NOMO-1 (cell line): ENCODE measurements around the gene IL33.

Experiments used
- DNase-seq, 2 experiments: peaks; one replicate each; lab custom pipeline; 2025; ENCODE audit not compliant: unreplicated experiment in 2 of 2; lab: John Stamatoyannopoulos, UW

Gene IL33

DNA sequence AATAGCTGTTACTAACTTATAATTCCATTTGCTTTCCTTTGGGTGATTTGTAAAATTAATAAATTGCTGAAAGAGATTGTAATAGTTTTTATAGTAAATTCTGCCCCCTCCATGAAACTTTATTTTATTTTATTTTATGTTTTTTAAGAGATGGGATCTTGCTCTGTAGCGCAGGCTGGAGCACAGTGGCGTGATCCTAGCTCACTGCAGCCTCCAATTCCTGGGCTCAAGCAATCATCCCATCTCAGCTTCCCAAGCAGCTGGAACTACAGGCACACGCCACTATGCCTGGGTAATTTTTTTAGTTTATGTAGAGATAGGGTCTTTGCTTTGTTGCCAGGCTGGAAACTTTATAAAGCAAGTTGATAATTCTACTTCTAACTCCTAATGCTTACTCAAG, 395 bp downstream of the IL33 start:
- DNase-seq, result no peak

DNA sequence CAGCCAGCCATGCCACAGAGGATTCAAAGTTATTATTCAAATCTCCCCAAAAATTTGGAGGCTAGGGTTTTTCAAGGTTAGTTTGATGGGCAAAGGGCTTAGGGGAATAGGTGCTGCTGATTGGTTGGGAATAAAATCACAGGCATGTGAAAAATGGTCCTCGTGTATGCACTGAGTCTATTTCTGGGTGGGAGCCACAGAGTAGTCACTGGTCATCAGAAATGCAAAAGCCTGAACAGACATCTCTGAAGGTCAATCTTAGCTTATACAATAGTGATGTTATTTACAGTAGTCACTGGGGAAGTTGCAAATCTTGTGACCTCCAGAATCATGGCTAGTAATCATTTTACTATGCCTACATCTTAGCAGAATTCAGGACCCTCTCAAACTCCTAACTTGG, 1.3 kb downstream of the IL33 start:
- DNase-seq, result no peak

DNA sequence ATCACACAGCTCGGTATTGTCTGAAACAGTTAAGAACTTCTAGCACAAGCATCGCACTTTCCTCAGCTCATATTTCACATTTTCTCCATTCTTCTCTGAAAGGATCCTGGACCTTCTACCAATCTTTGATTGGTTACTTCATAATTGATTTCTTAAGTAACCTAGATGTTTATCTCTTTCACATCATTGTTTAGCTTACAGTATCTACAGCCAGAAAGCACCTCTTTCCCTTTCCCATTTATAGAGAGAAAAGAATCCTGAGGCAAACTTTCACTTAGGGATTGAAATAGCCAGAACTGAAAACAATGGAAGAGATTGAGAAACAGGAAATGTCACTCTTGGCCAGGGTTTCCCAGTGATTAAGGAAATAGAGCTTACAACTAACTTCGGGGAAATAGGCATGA, 2.5 kb downstream of the IL33 start:
- DNase-seq, result no peak

DNA sequence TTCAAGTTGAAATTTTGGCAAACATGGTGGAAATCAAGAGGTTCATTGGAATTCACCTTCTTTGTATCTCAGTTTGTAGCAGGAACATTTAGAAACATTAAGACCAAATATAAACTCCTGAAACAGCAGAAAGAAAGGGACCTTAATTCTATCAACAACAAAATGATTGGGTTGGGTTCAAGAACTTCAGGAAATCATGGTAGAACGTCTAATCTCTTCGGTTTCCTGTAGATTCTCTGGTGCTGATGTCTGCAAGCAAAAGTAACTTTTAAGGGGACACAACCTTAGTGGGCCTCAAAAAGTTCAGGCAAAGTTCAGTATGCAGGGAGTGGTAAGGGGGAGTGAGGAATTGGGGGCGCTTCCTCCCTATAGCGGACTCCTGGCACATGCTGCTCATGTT, 3.4 kb downstream of the IL33 start:
- DNase-seq, result no peak

DNA sequence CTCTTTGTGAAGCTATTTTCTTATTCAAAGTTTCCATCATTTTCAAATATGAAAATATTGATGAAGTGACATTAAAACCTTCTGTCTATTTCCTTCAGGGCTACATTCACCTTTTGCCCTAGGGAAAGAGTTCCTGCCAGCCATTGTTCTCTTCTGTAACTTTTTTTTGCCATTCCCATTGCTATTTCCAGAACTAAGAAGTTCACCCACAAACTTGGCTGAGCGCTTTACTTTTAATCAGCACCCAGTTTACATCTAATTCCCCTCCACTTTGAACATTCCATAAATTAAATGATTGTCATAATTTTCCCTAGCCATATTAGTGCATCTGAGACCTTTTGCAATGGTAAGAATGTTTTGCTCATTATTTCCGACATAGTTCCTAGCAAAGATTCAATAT, 4.4 kb downstream of the IL33 start:
- no peak for DNase-seq

DNA sequence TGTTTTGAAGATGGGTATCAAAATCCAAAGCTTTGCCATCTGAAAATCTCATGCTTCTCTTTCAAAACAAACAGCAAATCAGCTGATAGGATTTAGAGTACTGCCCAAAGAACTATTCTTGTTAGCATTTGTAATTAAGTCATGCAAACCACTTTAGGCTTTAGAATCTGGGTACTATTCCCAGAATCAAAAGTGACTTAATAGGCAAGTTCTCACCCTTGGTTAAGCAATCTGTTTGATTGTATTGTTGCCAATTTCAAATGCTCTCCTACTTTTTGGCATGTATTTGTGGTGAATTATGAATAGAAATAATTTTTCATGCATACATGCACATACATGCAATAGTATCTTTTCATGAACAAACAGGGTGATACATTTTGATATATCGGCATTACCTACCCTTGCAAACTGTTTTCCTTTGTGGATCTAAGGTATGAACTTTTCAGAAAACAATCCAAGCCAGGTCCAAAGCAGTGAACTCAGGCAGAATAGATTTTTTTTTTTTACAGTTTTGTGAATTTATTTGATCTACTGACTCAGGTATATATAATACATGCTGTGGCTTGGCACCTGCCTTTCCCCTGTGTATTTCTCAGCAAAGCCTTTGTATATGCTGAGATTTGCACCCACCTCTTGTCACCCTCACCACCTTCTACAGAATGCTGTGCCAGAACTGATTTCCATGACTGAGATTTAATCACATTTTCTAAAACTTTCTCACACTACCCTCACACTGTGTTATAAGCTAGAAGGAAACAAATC, 9.0 kb downstream of the IL33 start:
- DNase-seq, result no peak

DNA sequence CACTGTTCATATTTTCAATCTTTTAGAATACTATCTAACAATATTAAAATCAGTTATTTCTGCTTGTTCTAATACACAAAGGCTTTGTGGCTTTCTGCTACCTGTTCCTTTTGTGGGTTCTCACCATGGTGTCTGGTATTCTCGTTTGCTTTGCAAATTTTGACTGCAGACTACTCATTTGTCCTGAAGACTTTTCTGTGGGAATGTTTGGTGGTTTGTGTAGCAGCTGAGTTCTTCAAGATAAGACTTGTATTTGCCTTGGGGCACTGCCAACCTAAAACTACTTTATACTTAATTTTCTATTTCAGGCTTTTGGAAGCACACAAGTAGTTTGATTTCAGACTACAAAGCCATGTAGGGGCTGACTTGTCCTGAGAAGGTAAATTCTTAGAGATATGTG, 11.1 kb downstream of the IL33 start:
- DNase-seq, result no peak

DNA sequence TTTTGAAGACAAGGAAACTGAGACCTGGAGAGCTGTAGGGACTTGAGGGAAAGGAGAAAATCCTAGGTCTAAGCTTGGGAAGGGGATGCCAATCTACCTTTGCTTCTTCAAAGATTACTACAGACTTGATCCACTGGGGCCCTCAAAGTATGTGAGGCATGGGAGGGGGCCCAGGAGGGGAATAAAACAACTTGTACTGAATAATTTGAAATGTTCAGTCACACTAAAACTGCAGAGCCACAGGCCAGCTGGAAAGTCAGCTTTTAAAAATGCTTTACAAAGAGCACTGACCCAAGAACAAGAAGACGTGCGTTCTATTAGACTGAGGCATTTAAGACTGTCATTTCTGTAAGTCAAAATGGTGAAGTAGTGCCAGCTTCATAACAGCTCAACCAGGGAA, 13.6 kb downstream of the IL33 start:
- DNase-seq, result no peak

DNA sequence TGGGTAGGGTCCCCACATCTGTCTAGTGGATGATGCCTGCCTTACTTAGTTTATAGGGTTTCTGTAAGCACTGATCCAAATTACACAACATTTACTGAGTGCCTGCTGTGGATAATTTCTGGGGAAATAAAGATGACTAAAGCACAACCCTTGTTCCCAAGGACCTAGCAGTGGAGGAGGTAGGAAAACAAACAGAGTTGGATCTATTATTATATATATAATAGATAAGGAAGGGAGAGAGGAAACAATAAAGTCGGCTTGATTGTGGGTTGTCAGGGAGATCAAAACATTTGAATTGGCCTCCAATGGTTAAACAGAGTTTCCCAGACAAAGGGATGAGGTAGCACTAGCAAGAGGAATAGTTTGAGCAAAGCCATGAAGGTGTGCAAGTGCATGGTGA, 14.0 kb downstream of the IL33 start:
- no peak for DNase-seq

DNA sequence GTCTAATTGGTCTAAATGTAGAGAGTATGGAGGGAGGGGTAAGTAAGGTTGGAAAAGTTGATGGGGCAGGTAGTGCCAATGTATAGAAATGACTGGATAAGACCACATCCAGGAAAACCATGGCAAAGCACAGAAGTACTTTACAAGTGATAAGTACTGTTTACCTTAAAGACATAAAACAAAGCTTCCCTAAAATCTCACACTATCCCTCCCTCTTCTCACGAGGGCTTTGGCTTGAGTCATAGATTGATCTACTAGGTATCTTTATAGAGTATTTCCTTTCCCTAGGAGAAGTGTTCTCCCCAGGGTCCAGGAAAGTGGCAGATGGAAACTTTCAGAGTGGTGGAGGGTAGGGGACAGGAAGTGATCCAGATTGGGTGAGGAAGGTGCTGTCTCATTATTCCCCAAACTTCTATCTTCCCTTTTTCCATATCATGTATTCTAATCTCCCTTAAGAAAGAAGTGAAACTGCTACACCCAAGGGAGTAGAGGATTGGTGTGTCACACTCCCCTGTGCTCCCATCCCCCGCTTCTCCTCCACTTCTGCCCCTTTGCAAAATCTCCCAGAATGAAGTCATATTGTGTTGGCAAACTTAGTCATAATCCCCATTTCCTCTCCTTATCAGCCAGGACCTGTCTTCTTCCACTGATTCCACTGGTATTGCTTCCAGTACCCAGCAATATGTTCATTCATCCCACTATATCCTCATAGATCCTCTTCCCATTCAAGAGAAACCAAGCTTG, 14.6 kb downstream of the IL33 start:
- no peak for DNase-seq

DNA sequence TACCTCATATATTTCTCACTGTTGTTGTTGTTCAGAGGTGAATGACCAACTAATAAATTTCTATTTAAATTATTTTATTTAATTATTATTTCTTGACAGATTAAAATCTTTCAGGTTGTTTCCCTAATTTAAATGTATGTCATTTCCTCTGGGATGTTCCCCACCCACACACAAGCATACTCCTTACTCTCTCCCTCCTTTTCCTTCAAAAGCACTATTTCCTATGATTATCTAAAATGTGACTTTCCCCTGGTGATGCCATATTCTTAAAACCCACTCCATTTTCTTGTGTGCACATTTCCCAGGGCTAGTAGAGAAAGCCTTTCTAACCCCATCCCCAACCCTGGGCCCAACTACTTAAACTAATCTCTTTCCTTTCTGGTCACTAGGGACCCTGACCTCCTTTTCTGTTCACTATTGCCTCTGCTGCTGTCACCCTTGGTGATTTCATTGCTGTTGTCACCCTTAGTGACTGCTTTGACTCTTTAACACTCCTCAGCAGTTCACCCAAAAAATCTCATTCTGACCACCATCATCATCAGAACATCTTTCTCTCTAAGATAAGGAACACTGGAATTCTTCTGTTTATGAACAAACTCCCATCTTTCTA, 16.8 kb downstream of the IL33 start:
- DNase-seq, result no peak

DNA sequence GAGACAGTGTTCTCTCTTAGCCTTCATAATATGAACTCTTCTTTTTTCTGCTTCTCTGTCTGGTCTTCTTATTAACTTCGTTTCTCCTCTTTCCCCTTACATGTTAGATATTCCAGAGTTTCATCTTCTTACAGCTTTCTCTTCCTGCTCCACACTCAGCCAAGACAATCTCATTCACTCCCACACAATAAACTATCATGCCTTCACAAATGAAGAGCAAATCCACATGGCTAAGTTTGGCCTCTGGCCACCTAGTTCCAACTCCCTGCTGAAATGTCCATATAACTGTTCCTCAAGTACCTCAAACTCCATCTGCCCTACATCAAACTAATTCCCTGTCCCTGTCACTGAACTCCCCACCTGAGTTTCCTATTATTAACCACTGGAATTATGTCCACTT, 18.4 kb downstream of the IL33 start:
- DNase-seq, result no peak

DNA sequence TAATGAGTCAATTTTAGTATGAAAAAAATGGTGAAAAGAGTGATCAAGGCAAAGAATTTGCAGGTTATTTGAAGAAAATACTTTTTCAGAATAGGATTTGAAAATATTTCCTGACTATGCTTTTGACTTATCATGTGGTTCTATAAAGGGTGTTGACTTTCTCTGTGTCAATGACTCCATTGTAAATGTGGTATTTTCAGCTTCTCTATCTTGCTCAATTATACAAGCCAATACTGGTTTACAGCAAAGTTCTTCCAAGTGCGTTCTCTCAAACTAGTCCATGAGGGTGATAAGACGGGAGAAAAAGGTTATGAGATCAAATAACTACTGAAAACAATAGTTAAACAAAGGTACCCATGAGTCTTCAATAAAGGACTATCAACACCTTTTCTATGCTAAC, 21.7 kb downstream of the IL33 start:
- DNase-seq, result no peak

DNA sequence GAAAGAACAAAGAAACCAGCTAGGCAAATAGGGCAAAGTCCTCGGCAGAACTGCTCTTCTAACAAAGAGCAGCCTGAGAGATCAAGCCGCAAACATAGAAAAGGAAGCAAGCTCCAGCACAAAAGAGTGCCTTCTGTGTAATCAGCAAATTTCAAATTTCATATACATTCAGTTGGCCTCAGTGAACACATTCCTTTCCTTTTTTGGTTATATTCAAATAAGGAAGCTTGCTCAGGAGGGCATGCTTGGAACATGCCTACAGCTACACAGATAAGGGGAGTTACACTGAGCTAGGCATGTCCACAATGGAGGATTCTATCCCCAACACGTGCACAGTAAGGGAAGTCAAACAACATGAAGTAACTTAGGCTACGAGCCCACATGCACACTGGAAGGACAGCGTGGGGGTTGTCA, 23.4 kb downstream of the IL33 start:
- no peak for DNase-seq

DNA sequence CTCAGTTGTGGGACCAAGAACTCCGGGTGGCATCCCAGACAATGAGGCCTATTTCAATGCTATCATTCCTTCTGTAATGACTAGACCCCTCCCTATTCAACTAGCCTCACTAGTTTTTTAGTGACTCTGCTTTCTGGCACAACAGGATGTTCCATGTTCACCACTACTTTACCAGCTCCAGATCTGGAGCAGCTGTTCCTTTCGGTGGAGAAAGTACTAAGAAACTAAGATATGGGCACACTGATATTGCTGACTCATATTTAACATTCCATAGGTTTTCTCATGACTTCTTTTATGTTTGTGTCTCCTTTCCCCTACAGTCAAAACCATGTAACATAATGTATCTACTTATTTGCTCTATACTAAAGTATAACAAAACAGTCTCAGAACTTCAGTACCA, 24.1 kb downstream of the IL33 start:
- DNase-seq, result no peak

DNA sequence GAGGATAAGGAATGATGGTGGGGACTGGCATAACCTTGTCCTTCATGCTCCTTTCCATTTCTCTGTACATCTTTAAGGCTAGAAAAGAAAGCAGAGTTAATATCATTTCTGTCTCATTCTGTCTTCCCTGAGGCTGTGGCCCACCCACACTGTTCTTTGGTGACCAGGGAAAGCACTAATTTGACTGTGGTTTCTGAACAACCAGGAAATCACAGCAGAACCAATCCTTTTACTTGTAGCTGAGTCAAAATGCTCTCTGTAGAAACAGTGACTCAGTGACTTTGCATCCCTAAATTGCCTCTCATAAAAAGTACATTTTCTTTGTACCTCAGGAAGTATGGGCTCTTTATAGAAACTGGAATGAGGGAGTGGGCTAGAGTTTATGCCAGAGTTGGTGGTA, 28.1 kb downstream of the IL33 start:
- no peak for DNase-seq

DNA sequence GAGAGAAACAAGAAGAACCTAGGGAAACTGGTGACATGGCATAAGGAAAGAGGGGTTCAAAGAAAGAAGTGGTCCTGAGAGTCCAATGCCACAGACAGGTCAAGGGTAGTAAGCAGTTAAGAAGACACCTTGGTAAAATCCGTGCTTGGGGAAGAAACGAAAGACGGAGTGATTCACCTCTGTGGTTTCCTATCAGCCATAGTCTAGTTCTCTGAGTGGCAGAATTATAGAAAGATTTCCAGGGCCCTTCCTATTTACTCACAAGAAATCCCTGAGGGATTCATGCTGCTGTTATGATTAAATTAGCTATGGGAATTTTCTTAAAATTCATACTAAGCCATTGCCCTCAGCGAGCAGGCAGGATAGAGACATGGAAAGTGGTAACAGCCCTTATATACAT, 31.7 kb downstream of the IL33 start:
- no peak for DNase-seq

DNA sequence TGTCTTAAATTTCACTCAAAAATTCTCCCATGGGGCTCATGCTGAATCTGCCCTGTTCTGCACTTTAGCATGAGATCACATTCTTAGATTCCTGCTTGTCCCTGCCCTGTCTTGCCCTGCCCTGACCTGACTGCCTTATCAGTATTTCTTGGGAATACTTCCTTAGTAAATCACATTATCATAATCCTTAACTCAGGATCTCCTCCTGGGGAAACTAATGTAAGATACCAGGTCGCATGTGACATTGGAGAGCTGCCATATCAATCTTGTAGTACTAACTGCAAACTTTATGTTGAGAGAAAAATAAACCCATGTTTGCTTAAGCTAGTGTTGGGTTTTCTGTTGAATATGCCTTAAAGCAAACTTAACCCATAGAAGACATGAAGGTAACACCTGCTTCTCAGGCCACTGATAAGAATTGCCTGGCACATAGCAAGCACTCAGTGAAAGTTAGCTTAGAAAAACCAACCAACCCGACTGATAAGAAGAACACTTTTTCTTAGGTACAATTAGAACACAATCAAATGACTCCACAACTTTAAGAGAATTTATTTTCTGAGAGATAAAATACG, 53.3 kb downstream of the IL33 start:
- no peak for DNase-seq

DNA sequence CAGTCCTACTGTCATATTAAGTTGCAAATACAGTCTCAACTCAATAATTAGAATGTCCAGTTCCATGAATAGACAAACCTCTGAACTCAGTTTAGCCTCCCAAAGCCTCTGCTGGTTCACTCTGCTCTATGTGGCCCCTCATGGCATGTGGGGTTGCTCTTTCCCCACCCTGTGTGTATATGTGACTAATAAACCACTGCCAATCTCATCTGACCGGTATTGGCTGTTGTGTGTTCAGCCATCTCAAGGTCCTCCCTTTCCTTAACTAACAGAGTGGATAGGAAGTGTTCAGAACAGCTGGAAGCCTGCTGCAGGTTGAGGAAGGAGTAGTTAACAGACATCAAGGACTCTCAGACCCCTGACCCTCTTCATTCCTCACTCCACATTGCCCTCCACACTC, 55.3 kb downstream of the IL33 start:
- DNase-seq, result no peak

DNA sequence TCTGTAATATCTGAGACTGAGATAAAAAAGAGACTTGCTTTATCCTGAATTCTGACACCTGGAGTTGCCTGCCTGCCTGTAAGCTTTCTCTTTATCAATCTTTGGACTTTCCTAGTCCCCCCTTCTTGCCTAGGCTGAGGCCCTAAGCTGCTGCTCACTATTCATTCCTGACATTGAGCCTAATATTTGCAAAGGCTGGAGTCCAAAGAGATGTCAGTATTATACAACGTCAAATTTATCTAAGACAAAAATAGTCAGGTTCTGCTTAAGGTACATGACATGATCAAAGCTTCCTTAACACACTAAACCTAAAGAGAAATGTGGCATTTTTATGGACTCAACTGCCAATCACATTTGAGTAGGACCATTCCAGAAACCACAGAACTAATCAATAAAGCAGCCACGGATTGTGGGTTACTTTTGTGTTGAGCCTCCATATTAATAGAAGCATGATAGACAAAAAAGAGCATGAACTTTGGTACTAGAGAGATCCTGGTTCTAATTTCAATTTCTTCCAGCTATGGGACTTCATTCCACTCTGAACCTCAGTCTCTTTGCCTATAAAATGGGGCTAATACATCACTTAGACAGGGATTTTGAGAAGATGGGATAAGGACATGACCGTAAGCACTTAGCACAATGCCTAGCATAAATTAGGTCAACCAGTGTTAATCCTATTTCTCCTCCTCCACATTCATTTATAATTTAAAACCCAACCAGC, 56.1 kb downstream of the IL33 start:
- DNase-seq, result no peak

DNA sequence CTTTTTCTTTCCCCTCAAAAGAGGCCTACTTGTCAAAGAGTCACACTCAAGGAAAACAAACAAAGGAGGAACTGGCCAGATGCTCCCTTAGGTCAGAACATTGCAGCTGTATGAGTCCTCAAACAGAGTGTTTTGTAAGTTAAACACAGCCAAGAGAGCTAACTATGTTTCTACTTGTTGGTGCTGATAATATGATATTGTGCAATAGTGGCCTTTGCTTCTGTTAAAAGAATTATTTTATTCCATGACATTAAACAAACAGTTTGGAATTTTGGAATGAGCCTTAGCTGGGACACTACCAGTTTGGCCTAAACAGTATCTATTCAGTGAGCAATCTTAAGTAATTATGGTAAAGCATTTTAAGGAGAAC, 56.6 kb downstream of the IL33 start:
- no peak for DNase-seq
